Fibroblast of the aortic adventitia (primary cell): ENCODE results near the gene ANKZF1. TPM values are rescaled to one million over a fixed set of nuclear protein-coding genes. Genes with fewer than 3 reads are reported as not detected.

Source experiments
- DNase-seq: peaks from one replicate; pipeline ENCODE4 v3.0.0-alpha.2; 2010; ENCODE audit warnings: low read depth
- H3K4me3 ChIP-seq: 2 replicates; pipeline ENCODE4 v1.5.1; 2011; ENCODE audit warnings: low read depth, mild to moderate bottlenecking, control low read depth, low read length, moderate library complexity
- CTCF ChIP-seq: IDR thresholded peaks from 2 replicates; pipeline ENCODE4 v1.5.1; 2011; ENCODE audit warnings: mild to moderate bottlenecking, low read length, control low read depth, inconsistent platforms; ENCODE audit not compliant: insufficient read depth
- total RNA-seq: library from RNA; depleted of rRNA; stranded (reverse); fragments of >200 nt; gene quantifications from 2 replicates; pipeline ENCODE4 v1.2.3, GENCODE V29; 2012; ENCODE audit warnings: low replicate concordance

ANKZF1 gene
- total RNA-seq, 1 donor, result 23.7 TPM

GRCh38 chr2:219271021-219271420, 41.4 kb downstream of the ANKZF1 start:
- TF ChIP-seq CTCF, result no peak
- no peak overlapping the region for H3K4me3 ChIP-seq
- DNase-seq, result no peak

GRCh38 chr2:219272356-219272755, 42.8 kb downstream of the ANKZF1 start:
- no peak for TF ChIP-seq CTCF
- no peak overlapping the region for H3K4me3 ChIP-seq
- no peak for DNase-seq

GRCh38 chr2:219272995-219273394, 43.4 kb downstream of the ANKZF1 start:
- H3K4me3 ChIP-seq, result no peak overlapping the region
- no peak for TF ChIP-seq CTCF
- DNase-seq, result no peak

GRCh38 chr2:219273937-219274336, 44.3 kb downstream of the ANKZF1 start:
- no peak overlapping the region for H3K4me3 ChIP-seq
- TF ChIP-seq CTCF, result no peak
- no peak for DNase-seq

- H3K4me3 ChIP-seq, result no peak overlapping the region
Observed at GRCh38 chr2:219274361-219274921, 44.8 kb downstream of the ANKZF1 start.

GRCh38 chr2:219277703-219278654, 48.4 kb downstream of the ANKZF1 start:
- TF ChIP-seq CTCF, result peak; percentile 99
- peak; percentile 82 for DNase-seq
- H3K4me3 ChIP-seq, result no peak overlapping the region

More at GRCh38 chr2:219274361-219274921, 44.8 kb downstream of the ANKZF1 start:
- DNase-seq, result peak; percentile 72
- no peak for TF ChIP-seq CTCF
